Stimulated activated CD4-positive, alpha-beta T cell treated with anti-CD3 and anti-CD28 coated beads, Interleukin-2, amount 100 ng/mL, for 4 hours (primary cell): ENCODE measurements around the gene PSKH1.
"Not testable (repeated sequence)": the region's sequence is repeated elsewhere in the genome, so short reads cannot be mapped to it uniquely, and the experiment has no call there.

Experiments
- DNase-seq: peaks from one replicate; pipeline ENCODE4 v3.0.0-alpha.2; 2020; ENCODE audit warnings: low read depth

Gene PSKH1

DNA sequence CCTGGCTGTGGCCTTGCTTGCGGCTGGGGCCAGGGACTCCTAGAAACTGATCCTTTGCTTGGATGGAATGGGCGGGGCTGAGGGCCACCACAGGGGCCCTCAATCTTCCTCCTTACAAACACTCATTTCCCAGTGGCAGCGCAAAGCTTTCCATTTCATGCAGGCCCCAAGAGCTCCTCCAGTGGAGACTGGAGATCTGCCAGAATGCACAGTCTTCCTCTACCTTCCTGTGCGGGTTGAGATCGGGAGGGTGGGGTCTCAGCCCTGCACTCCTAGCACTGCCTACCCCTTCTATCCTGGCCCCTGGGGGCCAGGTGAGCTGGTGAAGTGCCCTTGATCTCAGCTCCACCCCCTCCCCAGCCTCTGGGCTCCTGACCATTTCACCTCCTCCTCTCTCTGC is 6.7 kb upstream of the PSKH1 start:
- DNase-seq = no peak

DNA sequence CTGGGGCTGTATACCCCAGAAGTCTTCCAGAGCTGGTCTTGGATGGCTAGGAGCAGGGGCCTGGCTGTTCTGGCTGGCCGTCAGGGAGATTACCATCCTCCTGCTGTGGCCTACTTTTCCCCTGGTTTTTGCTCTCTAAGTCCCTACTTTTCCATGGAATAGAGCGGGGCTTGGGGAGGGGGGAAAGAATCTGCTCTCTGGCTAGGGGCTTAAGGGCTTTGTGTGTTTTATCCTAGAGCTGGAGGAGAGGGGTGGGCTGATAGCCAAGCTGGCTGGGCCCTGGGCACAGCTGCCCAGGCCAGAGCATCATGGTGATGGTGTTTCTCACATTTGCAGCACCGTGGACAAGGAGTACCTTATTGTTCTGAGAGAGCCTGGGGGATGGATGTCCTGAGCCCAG is 4.7 kb upstream of the PSKH1 start:
- DNase-seq = no peak

- no peak for DNase-seq
Observed at GRCh38 chr16:67892375-67892774, 679 bp upstream of the PSKH1 start.

- no peak for DNase-seq
Observed at GRCh38 chr16:67893743-67894399, 817 bp downstream of the PSKH1 start.

GRCh38 chr16:67897231-67897630 is 4.2 kb downstream of the PSKH1 start:
- DNase-seq = no peak

DNA sequence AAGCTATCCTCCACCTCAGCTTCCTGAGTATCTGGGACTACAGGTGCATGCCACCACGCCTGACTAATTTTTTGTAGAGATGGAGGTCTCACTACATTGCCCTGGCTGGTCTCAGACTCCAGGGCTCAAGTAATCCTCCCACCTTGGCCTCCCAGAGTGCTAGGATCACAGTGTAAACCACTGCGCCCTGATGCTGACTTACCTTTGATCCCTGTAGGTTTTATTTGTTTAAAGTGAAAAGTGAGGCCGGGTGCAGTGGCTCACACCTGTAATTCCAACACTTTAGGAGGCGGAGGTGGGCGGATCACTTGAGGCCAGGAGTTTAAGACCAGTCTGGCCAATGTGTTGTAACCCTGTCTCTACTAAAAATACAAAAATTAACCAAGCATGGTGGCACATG is 8.7 kb downstream of the PSKH1 start:
- no peak for DNase-seq

DNA sequence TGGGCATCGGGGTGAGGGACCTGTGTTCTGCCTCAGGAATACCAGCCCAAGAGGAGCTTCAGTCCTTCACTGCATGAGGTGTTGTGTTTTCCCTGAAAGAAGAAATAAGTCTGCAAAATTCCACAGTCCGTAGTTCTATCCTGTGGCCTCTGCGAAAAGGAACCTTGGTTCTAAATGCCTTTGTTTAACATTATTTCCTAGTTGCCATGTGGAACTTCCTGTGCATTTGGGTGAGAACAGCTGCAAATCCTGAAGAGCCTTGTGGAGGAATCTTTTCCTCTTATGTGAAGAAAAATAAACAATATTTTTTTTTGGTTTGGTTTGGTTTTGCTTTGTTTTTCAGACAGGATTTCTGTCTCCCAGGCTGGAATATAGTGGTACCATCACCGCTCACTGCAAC is 9.8 kb downstream of the PSKH1 start:
- DNase-seq = no peak

DNA sequence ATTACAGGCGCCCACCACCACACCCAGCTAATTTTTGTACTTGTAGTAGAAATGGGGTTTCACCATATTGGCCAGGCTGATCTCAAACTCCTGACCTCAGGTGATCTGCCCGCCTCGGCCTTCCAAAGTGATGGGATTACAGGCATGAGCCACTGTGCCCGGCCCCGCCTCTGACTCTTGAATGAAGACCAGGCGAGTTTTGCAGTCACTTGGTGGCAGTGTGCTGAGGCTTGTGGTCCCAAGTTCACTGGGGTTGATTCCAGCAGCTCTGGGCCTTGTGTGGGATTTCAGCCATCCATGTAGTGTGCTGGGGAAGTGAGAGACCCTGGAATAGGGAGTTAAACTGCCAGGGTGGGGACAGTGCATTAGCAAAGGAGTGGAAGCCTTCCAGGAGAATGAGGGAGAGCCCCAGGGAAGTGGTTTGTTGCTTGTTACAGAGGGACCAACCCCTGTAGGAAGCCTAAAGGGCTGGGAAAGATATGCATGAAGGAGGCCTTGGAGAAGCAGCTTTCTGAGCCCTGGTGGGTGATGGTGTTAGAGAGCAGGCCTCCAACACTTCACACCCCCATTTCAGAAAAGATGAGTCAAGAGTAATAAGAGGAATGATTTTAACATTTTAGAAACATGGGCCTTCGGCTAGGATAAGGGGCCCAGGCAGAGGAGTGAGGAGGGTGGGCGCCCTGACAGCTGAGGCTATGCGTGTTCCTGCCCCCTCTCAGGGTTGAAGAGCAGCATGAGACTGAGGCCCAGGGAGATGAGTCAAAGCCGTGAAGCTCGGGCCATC is 14.5 kb downstream of the PSKH1 start:
- DNase-seq = no peak

GRCh38 chr16:67909056-67909742 is 16.1 kb downstream of the PSKH1 start:
- DNase-seq = no peak

- DNase-seq = no peak
Observed at GRCh38 chr16:67910158-67910557, 17.1 kb downstream of the PSKH1 start.

DNA sequence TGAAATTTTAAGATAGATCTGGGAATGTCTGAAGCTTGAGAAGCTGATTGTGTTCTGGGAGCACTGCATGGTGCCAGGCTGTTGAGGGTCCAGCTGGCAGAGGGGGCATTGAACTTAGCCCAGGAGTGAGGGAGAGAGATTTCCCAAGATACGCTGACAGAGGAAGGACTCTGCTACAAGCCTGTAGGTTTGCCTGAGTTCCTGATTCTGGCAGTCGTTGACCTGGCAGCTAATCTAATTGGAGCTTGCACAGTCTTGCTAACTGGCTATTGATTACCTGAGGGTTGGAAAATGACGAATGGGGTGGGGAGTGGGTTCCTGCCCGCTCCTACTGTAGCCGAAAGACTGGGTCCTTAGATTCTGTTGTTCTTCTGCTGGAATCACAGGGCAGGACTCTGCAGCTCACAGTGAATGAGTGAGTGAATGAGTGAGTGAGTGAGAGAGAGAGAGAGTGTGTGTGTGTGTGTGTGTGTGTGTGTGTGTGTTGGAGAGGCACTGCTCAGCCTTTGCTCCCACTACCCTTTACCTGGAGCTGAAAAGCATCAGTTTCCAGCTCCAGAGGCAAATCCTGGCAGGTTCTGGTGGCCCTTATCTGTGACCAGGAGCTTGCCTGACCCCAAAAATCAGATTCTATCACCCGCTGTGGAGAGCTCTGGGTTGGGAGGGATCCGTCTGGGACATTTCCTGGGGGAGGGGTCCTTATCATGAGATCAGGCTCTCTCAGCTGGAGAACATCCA is 21.9 kb downstream of the PSKH1 start:
- no peak for DNase-seq

DNA sequence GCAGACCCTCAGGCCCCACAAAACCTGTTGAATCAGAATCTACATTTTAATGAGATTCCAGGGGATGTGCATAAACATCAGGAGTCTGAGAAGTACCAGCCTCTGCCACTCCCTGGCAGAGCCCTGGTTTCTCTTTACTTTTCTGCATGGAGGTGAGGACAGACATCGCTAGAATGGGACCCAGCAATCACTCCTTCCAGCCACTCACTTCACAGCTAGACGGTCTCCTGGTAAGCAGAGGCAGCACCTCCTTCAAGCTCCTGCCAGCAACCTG is 22.4 kb downstream of the PSKH1 start:
- not testable (repeated sequence) for DNase-seq

DNA sequence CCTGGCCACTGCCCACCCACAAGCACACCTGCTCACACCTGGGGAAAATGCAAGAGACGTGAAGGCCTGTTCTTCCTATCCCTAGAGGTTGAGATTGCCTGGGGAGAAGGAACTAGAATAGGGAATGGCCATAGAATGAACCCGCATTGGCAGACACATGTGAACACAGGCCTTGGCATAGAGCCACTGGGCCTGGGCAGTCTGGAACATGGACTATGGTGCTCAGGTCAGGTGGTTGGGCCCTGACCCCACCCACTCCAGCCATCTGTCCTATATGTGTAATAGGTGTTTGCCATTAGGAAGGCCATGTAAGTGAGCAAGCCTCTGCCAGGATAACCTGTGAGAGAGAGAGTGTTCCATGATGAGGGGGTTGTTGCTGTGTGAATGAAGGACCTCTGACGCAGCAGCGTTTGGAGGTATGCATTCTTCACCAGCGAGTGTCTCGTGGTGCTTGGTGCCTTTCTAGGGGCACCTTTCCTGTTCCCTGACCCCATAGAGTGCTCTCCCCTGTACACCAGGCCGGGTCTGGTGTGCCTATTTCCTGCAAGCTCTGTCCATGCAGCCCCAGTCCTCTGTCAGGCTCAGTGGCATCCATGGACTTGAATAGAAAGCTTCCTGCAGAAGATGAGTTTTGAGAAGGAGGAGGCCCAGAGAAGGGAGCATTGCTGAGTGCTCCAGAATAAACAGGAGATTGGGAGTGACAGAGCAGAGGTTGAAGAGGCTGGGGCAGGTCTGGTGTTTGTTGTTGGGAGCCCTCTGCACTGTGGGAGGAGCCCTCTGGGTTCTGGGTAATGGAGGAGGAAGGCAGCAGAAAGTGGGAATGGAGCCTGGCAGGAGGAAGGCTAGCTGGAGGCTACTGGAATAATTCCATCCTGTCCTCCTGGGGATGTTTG is 23.0 kb downstream of the PSKH1 start:
- no peak for DNase-seq

DNA sequence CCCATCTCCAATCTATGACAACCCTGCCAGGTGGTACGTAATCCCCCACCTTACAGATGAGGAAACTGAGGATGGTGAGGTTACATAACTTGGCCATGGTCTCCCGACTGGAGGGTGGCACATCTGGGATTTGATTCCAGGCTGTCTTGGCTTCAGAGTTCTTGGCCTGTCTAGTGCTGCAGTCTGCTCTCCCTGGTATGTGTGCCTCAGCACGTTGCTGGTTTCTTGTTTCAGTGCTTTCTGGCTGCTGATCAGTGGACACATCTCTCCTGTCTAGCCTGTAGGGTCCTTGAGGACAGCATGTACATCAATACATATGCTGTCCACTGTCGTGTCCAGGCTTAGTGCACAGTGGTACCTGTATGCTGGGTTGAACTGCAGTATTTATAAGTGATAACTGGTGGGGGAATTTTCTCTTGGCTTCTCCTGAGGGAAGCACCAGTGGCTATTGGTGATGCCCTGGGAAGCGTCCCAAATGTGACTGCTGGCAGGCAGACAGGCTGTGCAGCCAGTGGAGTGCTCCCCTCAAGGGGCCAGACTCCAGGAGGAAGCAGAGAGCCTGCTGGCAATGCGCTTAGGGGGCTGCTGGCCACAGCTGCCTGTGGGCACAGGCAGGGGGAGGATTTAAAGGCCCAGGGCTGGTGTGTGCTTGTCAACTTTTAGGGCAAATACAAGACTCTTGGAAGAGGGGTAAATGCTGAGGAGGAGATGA is 24.2 kb downstream of the PSKH1 start:
- no peak for DNase-seq

GRCh38 chr16:67917852-67918236 is 24.8 kb downstream of the PSKH1 start:
- DNase-seq = peak; percentile 43

DNA sequence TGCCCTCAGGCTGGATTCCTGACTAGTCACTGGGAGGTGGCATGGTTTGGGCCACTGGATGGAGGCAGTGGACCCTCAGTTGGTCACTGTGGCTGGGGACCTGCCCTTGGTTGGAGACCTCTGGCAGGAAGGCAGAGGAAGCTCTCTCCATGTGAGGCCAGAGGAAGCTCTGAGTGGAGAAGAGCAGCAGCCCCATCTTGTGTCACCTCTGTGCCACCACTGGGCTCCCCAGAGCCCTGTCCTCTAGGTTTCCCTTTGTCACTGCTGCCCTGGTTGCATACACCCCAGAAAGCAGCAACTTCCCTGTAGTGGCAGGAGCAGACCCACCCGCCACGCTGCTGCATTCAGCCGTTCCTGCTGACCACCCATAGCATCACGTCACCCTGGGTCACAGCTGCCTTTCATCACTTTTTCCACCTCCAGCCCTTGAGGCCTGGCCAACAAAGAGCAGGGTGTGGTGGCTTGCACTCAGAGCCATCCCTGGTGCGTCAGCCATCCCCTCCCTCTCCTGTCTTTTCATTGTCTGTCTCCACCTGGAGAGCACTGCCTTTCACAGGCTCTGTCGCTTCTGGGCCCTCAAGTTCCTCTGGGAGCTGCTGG is 26.7 kb downstream of the PSKH1 start:
- no peak for DNase-seq

DNA sequence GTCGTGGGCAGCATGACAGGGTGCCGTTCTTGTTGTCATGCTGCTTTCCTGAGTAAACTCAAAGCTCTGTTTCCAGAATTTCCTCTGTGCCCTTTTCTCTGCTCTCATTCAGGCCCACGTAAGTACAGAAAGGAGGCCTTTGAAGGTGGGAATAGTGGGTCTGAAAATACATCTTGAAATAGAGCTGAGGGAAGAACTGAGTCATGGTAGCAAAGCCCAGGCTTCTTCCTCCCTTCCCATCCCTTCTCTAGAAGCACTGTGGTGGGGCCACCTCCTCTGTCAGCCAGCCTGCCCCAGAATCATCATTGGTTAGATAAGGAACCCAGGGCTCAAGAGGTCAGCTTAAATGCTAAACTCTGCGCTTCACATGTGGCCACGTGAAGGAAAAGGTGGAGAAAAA is 29.2 kb downstream of the PSKH1 start:
- no peak for DNase-seq

DNA sequence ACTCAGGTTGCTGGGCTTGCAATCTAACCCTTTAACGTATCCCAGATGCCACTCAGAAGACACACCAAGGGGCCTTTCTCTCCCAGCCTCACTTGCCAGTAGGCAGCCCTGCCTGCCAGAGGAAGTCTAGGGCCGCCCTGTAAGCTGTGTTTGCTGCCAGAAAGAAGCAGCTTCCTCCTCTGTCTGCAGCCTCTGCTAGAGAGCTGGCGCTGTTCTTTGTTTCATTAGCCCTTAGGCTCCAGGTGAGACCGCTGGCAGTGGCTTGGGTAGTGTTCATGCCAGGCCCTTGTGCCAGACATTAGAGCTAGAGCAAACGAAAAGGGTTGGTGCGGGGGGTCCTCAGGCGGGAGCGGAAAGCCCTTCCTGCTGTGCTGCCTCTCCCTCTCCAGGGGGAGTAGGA is 29.7 kb downstream of the PSKH1 start:
- DNase-seq = no peak

DNA sequence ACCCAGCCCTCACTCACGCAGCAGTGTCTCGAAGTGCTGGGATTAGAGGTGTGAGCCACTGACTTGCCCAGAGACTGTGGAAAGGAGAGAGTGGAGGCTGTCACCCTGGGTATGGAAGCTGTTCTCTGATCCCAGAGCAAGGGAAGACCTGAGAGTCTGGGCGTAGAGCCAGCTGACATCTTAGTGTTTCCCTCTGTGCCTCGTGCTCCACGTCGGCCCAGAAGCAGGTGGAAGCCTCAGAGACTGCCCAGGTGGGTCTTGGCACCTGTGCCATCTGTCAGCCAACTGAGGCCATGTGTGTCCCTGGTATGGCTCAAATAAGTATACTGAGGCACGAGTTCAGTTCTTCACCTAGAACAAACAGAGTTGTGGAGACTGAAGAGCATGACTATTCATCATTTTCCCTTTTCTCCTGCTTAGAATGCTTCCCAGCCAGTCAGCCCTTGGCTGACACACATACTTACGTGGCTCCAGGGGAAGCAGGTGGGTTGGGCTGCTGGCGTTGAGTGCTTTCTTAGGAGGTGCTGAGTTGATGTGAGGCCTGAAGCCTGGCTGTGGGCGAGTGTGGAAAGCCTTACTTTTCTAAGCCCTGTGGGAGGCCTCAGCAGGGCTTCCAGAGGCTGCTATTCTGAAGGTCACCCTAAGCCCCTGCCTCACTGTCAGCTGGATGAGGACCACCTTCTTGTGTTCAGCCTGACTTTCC is 30.5 kb downstream of the PSKH1 start:
- DNase-seq = no peak
